ENCODE data around the gene TNFSF18.
"Not testable (repeated sequence)": the region's sequence is repeated elsewhere in the genome, so short reads cannot be mapped to it uniquely, and the experiment has no call there.

Gene TNFSF18

GRCh38 chr1:173082913-173083312 lies 32.2 kb upstream of the TNFSF18 start:
- TF ChIP-seq CTCF (IDR thresholded peaks at IDR 0.05; ENCODE audit: insufficient read depth, low read length) (no peak), POLR2AphosphoS5 (IDR thresholded peaks at IDR 0.05; ENCODE audit: low read depth) (no peak), REST (IDR thresholded peaks at IDR 0.05; ENCODE audit: insufficient replicate concordance, low read depth) (no peak)
- Histone ChIP-seq H3K4me3 (replicated peaks; ENCODE audit: insufficient read depth, low read length) (no peak overlapping the region), H3K27me3 (ENCODE audit: insufficient read depth, poor library complexity, severe bottlenecking) (no peaks in the 10 kb centered on the region), H3K27ac (replicated peaks) (no peak overlapping the region)
- no peak for DNase-seq (ENCODE audit: low read depth in 1 of 2, low spot score in 1 of 2)

GRCh38 chr1:173074217-173074616 lies 23.5 kb upstream of the TNFSF18 start:
- H3K27me3 ChIP-seq (ENCODE audit: insufficient read depth, poor library complexity, severe bottlenecking); H3K27ac ChIP-seq (replicated peaks); H3K4me3 ChIP-seq (replicated peaks; ENCODE audit: insufficient read depth, low read length); DNase-seq (ENCODE audit: low read depth in 1 of 2, low spot score in 1 of 2): not testable (repeated sequence)

- H3K4me3 ChIP-seq (replicated peaks; ENCODE audit: insufficient read depth, low read length) = no peak overlapping the region
- DNase-seq (ENCODE audit: low read depth in 1 of 2, low spot score in 1 of 2) = no peak
- no peaks in the 10 kb centered on the region for H3K27me3 ChIP-seq (ENCODE audit: insufficient read depth, poor library complexity, severe bottlenecking)
- TF ChIP-seq GABPA (IDR thresholded peaks at IDR 0.05; ENCODE audit: low read depth) (no peak), CTCF (IDR thresholded peaks at IDR 0.05; ENCODE audit: insufficient read depth, low read length) (no peak), POLR2AphosphoS5 (IDR thresholded peaks at IDR 0.05; ENCODE audit: low read depth) (no peak), REST (IDR thresholded peaks at IDR 0.05; ENCODE audit: insufficient replicate concordance, low read depth) (no peak), SPI1 (IDR thresholded peaks at IDR 0.05; ENCODE audit: borderline replicate concordance, low read depth) (no peak)
- H3K27ac ChIP-seq (replicated peaks) = no peak overlapping the region
Measured at GRCh38 chr1:173064011-173064410, 13.3 kb upstream of the TNFSF18 start.

GRCh38 chr1:173063171-173063570 lies 12.4 kb upstream of the TNFSF18 start:
- Histone ChIP-seq H3K27ac (replicated peaks) (no peak overlapping the region), H3K4me3 (replicated peaks; ENCODE audit: insufficient read depth, low read length) (no peak overlapping the region), H3K27me3 (ENCODE audit: insufficient read depth, poor library complexity, severe bottlenecking) (no peaks in the 10 kb centered on the region)
- no peak for DNase-seq (ENCODE audit: low read depth in 1 of 2, low spot score in 1 of 2)
- TF ChIP-seq CTCF (IDR thresholded peaks at IDR 0.05; ENCODE audit: insufficient read depth, low read length) = no peak
- TF ChIP-seq POLR2AphosphoS5 (IDR thresholded peaks at IDR 0.05; ENCODE audit: low read depth) = no peak
- TF ChIP-seq SPI1 (IDR thresholded peaks at IDR 0.05; ENCODE audit: borderline replicate concordance, low read depth) = no peak
- no peak for TF ChIP-seq GABPA (IDR thresholded peaks at IDR 0.05; ENCODE audit: low read depth)
- TF ChIP-seq REST (IDR thresholded peaks at IDR 0.05; ENCODE audit: insufficient replicate concordance, low read depth) = no peak

Measured in HL-60 (cell line).